ENCODE data around the gene HDAC7.

HDAC7 gene

DNA sequence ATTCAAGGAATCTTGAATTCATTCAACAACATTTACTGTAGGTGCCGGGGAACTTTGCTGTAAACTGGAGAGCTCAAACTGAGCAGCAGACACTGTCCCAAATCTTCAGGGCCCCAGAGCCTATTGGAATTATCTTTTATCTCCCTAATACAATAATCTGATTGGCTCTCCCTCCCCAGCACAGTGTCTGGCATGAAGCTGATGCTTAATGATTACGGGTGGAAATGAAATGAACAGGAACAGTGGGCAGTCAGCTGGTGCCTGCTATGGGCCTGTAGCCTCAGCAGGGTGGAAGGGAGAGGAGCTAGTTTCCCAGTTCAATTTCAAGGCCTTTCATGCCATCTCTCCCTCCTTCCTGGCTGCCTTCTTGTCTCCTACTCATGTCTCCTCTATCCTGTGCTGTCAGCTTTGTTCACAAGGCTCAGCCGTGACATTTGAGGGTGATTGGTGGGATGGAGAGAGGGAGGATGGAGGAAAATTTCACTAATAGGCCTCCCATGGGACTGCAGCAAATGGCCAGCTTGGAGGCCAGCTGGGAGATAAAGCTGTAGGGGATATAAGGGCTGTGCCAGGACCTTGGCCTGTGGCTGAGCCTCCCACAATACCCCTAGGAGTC, 56.7 kb downstream of the HDAC7 start:
- DNase-seq (ENCODE audit: low read depth in 2 of 2), result no peak

DNA sequence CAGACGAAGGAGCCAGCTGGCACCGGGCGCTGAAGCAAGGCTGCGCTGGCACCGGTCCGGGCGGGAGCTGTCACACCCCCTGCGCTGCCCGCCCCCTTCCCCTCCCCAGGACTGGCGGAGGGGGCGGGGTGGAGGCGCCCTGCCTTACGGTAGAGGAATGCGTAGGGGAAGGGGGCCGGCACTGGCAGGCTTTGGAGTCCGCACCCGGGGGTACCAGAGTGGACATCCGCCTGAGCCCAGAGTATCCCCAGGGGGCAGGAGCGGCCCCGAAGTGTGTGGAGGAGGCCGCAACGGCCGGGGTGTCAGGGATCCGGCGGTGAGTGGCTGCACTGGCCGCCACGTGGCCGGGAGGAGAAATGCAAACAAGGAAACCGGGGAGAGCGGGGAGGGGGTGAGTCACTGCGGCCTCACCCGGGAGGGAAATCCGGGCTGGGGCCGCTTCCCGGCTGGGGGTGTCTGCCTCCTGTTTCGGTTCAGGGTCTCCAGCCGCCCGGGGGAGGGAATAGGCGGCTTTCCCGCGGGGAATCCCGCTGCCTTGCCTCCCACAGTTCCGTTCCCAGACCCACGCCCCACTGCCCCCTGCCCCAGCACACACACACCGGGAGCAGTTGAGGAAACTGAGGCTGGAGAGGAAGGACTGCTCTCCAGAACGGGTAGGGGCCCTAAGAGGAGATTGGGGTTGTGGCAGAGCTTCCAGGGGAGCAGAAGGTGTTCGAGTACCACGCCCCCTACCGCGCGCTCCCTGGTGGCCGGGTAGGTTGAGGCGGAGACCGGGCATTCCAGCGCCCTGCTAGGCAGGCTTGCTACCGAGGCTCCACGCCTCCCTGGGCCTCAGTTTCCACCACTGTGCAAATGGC, 60.6 kb downstream of the HDAC7 start, which contains the start of gene RAPGEF3:
Gene RAPGEF3 (minus strand): TSS at position 47 of the 857 bp plus-strand sequence. CDS start 324 bp downstream, outside the sequence.
- peak; percentile 41 to 46 for DNase-seq (ENCODE audit: low read depth in 2 of 2)

DNA sequence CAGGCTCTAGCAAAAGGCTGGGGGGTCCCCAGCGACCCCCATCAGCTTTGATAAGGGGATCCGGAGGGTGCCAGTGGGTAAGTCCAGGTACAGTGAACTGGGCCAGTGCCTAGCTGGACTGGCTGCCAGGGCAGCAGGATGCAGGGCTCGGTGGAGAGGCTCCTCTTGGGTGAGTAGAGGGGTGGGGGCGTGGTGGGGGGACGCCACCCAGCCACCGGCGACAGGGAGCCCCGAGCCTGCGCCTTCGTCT, 61.2 kb downstream of the HDAC7 start:
- DNase-seq (ENCODE audit: low read depth in 2 of 2), result no peak

DNA sequence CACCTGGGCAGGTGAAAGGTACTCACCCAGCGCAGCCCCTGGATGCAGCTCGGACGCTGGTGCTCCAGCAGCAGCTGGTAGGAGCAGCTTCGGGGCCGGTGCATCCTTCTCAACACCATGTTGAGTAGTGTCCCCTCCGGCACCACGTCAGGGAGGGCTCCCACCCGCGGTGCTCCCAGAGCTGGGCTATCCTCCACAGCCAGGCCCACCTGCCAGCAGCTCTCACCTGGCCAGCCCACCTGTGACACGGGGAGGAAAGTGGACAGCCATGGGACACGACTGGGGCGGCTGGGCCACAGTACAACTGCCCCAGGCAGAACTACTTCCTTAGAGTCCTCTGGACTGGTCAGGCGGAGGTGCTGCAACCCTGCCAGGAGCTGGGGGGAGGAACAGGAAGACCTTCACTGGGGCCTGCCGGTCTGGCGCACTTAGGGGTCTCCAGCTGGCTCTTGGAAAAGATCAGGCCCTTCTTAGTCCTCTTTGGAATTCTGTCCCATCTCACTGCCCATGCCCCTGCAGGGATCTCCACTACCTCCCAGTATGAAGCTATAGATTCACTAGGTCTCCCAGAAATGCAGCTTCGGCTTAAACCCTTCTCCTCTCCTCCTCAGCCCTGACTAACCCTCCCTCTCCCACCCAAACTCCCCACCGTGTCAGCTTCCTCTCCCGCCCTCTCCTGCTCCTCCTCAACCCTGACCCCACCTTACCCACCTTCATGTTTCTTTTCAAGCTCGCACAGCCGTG, 61.7 kb downstream of the HDAC7 start:
- DNase-seq (ENCODE audit: low read depth in 2 of 2), result no peak

DNA sequence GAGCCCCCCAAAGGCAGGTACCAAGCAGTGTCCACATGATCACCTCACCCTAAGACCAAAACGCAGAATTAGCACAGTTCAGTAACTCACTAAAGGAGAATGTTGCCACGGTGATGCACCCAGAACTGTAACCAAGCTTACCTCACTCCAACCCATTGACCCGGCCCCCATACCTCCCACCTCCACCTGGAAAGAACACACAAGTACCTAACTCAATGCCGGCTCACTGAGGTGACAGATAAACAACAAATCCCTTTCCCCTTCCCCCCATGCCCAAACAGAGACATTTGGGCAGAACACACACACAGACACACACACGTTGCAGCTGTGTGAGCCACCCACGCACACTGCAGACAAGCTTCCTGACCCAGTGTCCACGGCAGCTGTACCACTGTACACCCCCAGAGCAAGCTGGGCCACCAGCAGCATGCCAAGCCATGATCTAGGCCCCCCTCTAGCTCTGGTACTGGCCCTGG, 62.3 kb downstream of the HDAC7 start:
- no peak for DNase-seq (ENCODE audit: low read depth in 2 of 2)

DNA sequence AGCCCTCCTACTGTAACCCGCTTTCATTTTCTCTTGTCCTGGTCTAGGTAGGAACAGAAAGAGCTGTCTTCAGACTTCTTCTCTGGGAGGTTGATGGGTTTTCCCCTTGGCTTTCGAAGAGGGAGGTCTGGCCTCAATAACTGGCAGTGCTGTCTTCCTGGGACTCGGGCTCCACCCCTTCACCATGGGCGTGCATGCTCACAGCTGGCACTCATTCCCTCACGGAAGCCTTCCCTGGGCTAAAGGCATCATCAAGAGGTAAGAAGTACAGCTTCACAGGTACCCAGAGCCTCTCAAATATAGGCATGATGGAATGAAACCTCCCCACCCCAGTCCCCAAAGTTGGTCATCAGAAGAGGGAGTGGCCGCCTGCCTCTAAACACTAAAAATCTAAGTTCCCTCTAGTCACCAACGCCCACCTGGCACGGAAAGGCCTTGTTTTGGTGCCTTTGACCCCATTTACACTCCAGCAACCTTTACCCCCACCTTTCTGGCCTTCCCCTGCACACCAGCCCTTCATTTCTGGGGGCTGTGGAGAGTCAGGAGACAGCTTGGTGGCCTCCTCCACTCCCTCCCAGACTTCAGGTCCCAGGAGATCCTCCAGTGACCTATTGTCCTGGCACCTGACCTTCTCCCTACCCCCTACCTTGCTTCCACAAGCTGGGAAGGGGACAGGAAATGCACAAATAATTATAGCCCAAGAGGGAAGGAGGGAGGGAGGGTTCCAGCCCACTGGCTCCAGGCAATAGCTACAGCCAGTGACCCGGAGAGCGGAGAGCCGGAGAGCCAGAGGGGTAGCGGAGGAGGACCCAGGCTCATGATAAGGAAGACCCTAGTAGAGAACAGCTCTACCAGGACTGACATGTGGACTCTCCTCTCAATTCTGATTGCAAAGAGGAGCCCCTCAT, 63.8 kb downstream of the HDAC7 start:
- no peak for DNase-seq (ENCODE audit: low read depth in 2 of 2)

DNA sequence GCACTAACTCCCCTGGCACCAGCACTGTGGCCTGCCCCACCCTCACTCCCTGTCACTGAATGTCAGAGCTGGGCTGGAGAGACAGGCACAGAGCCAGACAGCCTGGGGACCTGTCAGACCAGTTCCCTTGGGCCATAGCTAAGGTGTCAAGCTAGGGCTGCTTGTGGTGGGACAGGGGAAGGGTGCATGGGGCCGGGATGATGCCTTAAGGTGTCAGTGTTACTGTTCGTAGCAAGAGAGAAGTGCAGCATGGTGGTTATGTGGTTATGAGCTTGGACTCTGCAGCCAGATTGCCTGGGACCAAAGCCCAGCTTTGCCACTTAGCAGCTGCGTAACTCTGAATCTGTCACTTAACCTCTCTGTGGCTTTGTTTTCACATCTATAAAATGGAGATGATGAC, 64.8 kb downstream of the HDAC7 start:
- no peak for DNase-seq (ENCODE audit: low read depth in 2 of 2)

DNA sequence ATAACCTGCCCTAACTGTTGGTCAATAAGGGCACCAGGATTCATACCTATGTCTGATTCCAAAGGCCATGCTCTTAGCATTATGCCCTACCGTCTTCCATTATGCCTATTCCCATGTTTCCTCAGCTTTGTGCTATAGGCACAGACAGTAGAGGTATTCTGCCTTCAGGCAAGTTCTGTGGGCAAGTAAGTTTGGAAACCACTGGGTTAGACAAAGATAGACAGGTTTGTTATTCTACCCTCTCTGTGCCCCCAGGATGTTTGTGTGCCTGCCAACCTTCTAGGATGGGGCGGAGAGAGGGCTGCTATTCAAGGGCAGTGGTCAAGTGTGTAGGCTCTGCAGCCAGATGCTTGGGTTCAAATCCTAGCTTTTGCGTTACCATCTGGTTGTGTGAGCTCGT, 65.6 kb downstream of the HDAC7 start:
- no peak for DNase-seq (ENCODE audit: low read depth in 2 of 2)

DNA sequence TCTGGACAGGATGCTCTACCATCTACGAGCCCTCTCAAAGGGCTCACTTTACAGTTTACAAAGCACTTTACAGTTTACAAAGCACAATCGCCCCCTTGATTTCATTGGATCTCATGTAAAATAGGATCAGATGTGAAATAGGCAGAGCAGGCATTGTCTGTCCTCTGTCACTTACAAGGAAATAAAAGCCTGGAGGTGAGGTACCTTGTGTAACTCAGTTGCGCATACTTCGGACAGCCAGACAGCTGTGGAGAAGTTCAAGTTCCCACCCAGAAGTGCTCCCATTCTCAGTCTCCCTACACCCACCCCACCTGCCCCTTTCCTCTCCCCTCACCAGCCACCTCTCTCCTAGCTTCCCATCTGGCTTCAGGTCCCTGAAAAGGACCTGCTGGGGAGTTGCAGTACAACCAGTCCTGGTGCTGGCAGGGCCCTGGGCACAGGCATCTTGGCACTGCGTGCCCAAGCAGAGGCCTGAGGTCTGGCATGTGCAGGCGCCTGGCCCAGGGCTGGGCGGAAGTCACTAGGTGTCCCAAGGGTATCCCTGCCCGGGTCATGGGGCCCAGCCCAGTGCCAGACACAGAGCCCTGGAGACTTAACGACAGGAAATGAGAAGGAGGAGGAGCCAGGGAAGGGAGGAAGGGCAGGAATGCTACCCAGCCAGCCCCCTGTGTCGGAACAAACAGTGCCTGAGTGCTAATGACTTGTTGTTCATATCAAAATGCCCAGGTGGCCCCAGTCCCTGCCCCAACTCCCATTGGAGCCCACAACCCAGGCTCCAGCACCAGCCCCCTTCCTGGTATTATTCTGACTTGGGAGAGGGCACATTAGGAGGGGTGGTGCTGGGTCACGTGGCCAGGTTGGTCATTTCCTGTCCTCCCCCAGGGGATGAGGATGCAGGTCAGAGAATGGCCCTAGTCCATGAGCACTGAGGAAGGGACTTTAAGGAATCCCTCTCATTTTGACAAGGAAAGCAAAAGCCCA, 66.4 kb downstream of the HDAC7 start:
- no peak for DNase-seq (ENCODE audit: low read depth in 2 of 2)

DNA sequence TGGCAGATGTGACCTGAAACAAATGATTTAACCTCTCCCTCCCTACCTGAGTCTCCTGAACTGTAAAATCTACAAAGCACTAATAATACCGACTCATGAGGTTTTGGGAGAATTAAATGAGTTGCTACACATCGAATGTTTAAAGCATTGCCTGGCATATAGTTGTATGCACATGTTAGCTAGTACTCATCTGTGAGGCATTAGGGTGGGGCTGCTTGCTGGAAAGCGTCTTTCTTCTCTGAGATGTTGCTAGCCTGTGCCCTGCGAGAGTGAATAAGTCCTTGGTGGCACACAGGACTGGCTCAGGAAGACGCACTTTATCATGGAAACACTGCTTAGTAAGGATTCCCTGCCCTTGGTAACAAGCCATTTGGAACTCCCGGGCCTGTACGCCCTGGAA, 67.2 kb downstream of the HDAC7 start:
- no peak for DNase-seq (ENCODE audit: low read depth in 2 of 2)

DNA sequence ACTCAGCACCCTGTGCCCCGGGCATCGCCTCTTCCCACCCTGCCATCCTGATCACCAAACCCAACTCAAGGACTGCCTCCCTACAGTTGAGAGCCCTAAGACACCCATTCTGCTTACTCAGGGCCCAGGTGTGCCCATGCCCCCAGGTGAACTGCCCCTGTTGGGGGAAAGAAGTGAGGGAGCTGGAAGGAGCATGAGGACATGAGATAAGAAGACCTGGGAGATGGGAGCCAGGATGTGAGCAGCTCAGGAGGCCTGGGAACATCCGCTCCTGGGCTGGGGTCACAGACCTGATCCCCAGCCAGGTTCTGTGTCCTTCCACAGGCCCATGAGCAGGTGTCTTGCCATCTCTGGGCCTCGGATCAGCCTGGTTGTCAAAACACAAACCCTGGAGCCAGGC, 67.6 kb downstream of the HDAC7 start:
- DNase-seq (ENCODE audit: low read depth in 2 of 2), result no peak

DNA sequence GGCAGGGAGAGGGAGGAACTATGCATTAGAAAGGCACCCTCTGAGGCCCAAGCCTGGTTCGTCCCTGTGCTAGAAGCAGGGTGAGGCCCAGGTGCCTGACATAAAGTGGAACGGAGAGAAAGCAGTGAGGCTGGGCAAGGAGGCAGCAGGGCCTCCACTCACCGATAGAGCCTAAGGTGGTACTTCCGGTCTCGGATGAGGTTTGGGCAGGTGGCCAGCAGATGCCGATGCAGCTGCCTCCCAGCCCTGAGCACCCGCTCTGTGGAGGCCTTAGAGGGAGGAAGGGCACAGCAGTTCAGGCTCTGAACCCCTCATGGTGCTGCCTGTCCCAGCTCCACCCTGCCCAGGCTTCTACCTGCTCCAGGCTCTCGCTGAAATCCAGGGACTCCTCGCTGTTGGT, 68.1 kb downstream of the HDAC7 start:
- no peak for DNase-seq (ENCODE audit: low read depth in 2 of 2)

DNA sequence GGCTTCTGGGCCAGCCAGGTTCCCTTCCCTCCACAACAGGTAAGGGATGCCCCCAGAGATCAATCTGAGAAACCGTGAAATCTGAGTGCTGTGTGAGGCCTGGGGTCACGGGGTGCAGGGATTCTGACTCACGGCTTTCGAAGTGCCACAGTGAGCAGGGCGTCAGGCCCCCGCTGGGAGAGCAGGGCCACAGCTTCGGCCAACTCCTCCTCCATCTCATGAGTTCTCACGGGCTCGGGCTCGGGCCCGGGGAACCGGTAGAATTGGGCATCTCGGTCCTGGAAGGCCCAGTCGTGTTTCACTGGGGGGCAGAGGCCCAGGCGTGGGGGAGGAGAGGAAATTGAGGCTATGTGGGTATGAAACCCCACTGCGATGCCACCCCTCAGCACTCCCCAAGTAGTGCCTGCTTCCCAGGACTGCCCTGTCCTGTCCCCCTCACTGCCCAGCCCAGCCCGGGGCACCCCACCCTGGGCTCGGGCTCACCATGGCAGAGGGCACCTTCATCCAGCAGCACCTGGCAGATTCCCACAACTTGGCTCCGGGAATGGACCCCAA, 68.7 kb downstream of the HDAC7 start:
- no peak for DNase-seq (ENCODE audit: low read depth in 2 of 2)

DNA sequence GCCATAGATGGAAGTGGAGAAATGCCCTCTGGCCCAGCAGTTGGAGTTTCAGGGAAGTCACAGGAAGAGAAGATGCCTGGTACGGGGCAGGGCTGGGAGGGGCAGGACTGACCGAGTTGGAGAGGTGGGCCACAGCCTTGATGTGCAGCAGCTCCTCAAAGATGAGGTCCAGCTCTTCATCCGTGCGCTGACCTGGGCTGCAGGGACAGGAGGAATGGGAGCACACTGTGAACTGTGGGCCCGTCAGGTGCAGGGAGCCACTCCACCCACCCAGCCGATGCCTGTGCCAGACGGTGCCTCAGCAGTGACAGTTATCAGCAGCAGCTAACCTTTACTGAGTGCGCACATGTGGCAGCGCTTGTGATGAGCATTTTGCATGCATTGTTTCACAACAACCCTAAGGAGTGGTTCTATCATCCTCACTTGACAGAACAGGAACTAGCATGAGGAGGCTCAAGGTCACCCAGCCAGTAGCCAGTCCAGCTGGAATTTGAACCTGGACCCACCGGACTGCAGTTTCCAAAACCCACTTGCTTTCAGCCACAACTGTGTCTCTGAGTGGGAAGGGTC, 69.4 kb downstream of the HDAC7 start:
- DNase-seq (ENCODE audit: low read depth in 2 of 2), result no peak

DNA sequence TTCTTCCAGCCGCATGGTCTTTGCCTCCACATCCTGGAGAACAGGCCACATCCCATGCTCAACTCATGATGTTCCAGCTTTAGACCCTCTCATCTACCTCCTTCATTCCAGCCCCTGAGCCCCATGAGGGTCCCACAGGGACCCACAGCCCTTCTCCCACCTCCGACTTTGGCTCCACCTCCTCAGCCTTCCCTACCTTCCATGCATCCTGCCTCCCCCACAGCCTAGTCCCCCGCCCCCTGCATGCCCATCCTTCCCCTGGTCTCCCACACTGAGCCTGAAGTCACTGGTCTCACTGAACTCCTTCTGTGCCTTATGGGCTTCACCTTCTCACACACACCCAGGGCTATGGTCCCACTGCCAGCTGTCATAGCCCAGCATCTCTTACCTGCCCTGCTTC, 70.8 kb downstream of the HDAC7 start:
- no peak for DNase-seq (ENCODE audit: low read depth in 2 of 2)

DNA sequence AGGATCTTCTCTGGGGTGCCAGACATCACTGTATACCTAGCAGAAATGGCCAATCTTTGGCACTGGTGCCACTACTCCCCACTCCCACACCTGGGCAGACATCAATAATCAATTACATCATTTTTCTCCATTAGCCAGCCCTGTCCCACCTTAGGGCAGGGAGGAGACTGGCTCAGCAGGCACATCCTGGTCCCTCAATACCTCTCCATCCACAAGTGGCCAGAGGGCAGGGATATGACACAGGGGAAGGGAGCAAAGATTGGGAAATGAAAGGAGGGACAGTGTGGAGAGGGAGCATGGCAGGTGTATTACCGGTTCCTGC, 71.2 kb downstream of the HDAC7 start:
- no peak for DNase-seq (ENCODE audit: low read depth in 2 of 2)

DNA sequence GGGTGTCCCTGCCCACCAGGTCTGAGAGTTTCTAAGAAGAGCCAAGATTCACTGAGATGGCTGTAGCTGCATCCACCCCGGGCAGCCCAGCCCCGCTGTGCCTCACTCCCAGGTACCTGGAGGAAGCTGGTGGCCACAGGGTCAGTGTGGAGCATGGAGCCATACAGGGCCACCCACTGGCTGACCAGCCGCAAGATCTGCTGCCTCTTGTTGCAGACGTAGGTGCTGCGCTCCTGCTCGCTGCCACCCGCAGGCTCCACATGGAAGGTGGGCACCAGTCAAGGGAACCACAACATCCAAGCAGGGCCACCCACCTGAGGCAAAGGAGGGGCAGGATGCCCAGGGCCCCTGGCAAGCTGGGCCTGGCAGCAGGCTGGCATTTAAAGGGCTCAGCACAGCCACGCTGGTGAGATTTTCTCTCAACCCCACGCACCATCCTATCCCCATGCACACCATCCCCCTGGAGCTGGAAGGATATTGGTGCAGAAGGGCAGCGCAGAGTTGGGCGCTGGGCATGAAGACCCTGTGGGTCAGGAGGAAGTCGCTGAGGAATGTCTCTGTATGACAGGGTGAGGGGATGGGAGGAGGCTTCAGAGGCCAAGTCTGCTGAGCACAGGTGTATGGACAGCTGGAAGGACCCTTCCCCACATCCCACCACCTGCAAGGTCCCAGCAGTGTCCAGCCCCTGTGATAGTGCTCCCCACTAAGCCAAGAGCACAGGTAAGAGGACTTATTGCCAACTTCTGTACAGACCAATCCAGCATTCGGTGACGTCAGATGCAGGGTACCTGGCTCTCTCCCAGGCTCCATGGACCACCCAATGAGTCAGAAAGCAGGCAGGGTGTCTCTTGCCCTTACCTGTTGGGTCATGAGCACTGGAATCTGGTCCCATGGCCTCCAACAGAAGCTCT, 71.9 kb downstream of the HDAC7 start:
- DNase-seq (ENCODE audit: low read depth in 2 of 2), result no peak

DNA sequence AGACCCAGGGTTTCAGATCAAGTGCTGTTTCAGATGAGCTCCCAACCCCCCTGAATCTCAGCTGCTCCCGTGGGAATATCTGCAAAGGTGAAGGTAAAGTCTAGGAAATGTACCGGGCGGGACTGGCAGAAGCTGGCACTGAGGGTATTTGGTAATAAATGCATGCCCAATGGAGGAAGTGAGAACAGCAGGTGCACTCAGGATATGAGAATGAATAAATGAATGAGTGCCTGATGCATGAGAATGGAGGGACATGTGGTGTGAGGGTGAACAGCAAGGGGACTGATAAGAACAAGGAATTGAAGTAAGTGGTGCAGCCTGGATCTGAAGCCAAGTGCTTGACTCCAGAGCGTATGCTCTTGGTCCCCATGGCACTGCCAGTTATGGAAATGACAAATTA, 72.6 kb downstream of the HDAC7 start:
- DNase-seq (ENCODE audit: low read depth in 2 of 2), result no peak

DNA sequence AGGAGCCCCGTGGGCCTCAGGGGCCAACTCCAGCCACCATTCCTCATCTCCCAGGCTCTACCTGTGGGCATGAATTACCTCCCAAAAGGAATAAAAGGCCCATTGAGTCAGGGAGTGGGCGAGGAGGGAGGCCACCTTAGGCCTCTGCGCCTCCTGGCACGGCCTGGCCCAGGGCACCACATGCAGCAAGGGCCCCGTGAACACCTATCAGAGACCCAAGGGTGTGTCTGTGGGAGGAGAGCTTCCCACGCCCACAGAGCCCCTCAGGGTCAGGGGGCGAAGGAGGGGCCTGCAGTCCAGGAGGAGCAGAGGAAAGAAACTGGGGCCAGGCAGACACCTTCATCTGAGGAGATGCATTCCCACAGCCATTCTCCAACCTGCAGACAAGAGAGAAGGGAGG, 73.2 kb downstream of the HDAC7 start:
- no peak for DNase-seq (ENCODE audit: low read depth in 2 of 2)

Measured in activated CD8-positive, alpha-beta memory T cell treated with anti-CD3 and anti-CD28 coated beads for 4 hours (primary cell).